Smooth muscle cell (in vitro differentiated cells): ENCODE measurements around the gene LDAH. TPM values are rescaled to one million over a fixed set of nuclear protein-coding genes. Genes with fewer than 3 reads are reported as not detected.
"Not testable (repeated sequence)": the region's sequence is repeated elsewhere in the genome, so short reads cannot be mapped to it uniquely, and the experiment has no call there.

ENCODE experiments used
- DNase-seq: peaks from one replicate; lab custom pipeline; 2025; ENCODE audit not compliant: unreplicated experiment; lab: John Stamatoyannopoulos, UW
- H2AFZ ChIP-seq: fragments of 200-600 bp; sonication (generic); 2 replicates; pipeline ENCODE4 v1.6.0; 2016; ENCODE audit warnings: antibody characterized with exemption, low read depth, mild to moderate bottlenecking
- H3F3A ChIP-seq: fragments of 200-600 bp; sonication (generic); 2 replicates; pipeline ENCODE4 v1.6.0; 2017; ENCODE audit warnings: antibody characterized with exemption, low read depth
- H3K27ac ChIP-seq: fragments of 200-600 bp; sonication (generic); 2 replicates; pipeline ENCODE4 v1.5.1; 2016; ENCODE audit warnings: low read depth, mild to moderate bottlenecking
- H3K27me3 ChIP-seq: fragments of 200-600 bp; sonication (generic); 2 replicates; pipeline ENCODE4 v1.6.1; 2016; ENCODE audit warnings: low read depth, mild to moderate bottlenecking
- H3K36me3 ChIP-seq: fragments of 200-600 bp; sonication (generic); 2 replicates; pipeline ENCODE4 v1.5.1; 2016; ENCODE audit warnings: low read depth
- H3K4me1 ChIP-seq: fragments of 200-600 bp; sonication (generic); 2 replicates; pipeline ENCODE4 v1.5.1; 2016; ENCODE audit warnings: low read depth
- H3K4me2 ChIP-seq: fragments of 200-600 bp; sonication (generic); 2 replicates; pipeline ENCODE4 v1.6.0; 2016; ENCODE audit warnings: mild to moderate bottlenecking
- H3K4me3 ChIP-seq: fragments of 200-600 bp; sonication (generic); 2 replicates; pipeline ENCODE4 v1.5.1; 2016; ENCODE audit warnings: mild to moderate bottlenecking
- H3K79me2 ChIP-seq: fragments of 200-600 bp; sonication (generic); 2 replicates; pipeline ENCODE4 v1.6.0; 2016; ENCODE audit warnings: low read depth, mild to moderate bottlenecking
- H3K9ac ChIP-seq: fragments of 200-600 bp; sonication (generic); 2 replicates; pipeline ENCODE4 v1.6.0; 2016; ENCODE audit warnings: low read depth
- H3K9me3 ChIP-seq: fragments of 200-600 bp; sonication (generic); replicated peaks from 2 replicates; pipeline ENCODE4 v1.5.1; 2016; ENCODE audit warnings: low read depth
- H4K20me1 ChIP-seq: fragments of 200-600 bp; sonication (generic); 2 replicates; pipeline ENCODE4 v1.6.0; 2016; ENCODE audit warnings: low read depth
- CTCF ChIP-seq: fragments of 200-600 bp; sonication (generic); IDR thresholded peaks from 2 replicates; pipeline ENCODE4 v1.5.1; 2017; ENCODE audit warnings: borderline replicate concordance, mild to moderate bottlenecking, antibody characterized with exemption; ENCODE audit not compliant: insufficient read depth, poor library complexity, severe bottlenecking
- WGBS: methylation state at CpG from one replicate; pipeline ENCODE4 v1.1.7; 2016; ENCODE audit warnings: low lambda C conversion rate; 5-methylcytosine and 5-hydroxymethylcytosine counted together
- polyA plus RNA-seq: library from polyadenylated mRNA; unstranded; fragments of >200 nt; fragmentation: Nextera tagmentation; extraction: Ambion mirVana; gene quantifications from 2 replicates; pipeline ENCODE4 v1.2.1, GENCODE V29; 2016
- total RNA-seq: library from RNA; depleted of rRNA; stranded (reverse); fragments of >200 nt; gene quantifications from 2 replicates; pipeline ENCODE4 v1.2.3, GENCODE V29; 2014

Gene LDAH
- total and polyA plus RNA-seq, 2 experiments from 2014 or later: 14.9 to 15.7 TPM

- no peak overlapping the region for H3K4me2 ChIP-seq
- H3K27me3 ChIP-seq: no peaks in the 10 kb centered on the region
- no peaks in the 10 kb centered on the region for H3K9me3 ChIP-seq
- H3K9ac ChIP-seq: no peak overlapping the region
- H3F3A ChIP-seq: no peaks in the 10 kb centered on the region
- no peak overlapping the region for H2AFZ ChIP-seq
- no peak for TF ChIP-seq CTCF
- no peaks in the 10 kb centered on the region for H4K20me1 ChIP-seq
- H3K4me1 ChIP-seq: no peaks in the 10 kb centered on the region
- no peak for DNase-seq
- H3K36me3 ChIP-seq: no peaks in the 10 kb centered on the region
- no peak overlapping the region for H3K27ac ChIP-seq
- H3K79me2 ChIP-seq: no peaks in the 10 kb centered on the region
- H3K4me3 ChIP-seq: no peak overlapping the region
These were observed 99.4 kb downstream of the LDAH start for GRCh38 chr2:20723543-20723942.

DNA sequence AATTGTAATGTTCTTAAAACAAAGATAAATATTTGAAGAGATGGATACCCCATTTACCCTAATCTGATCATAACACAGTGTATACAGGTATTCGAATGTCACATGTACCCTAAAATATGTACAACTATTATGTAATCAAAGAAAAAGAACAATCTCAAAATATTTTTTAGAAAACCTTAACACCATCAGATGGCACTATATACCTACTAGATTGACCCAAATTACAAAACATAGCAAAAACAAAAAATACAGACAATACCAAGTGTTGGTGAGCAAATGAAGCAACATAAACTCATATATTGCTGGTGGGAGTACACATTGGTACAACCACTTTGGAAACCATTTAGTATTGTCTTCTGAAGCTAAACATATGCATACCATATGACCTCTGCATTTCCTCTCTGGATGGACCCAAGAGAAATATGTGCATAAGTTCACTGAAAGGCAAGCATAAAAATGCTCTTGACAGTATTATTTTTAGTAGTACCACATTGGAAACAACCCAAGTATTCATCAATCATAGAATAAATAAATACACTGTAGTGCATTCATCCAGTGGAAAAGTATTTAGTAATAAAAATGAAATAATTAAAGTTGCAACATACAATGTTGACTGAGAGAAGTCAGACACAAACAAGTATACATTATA lies 100.2 kb downstream of the LDAH start:
- Histone ChIP-seq H2AFZ (no peak overlapping the region), H3K27ac (no peak overlapping the region), H3K27me3 (no peaks in the 10 kb centered on the region), H3K79me2 (no peaks in the 10 kb centered on the region), H3F3A (no peaks in the 10 kb centered on the region), H4K20me1 (no peaks in the 10 kb centered on the region), H3K4me3 (no peak overlapping the region), H3K36me3 (no peaks in the 10 kb centered on the region), H3K4me1 (no peaks in the 10 kb centered on the region), H3K9ac (no peak overlapping the region), H3K9me3 (no peaks in the 10 kb centered on the region), H3K4me2 (no peak overlapping the region)
- WGBS: 91% methylated on average over 1 of the region's 1 CpG
- no peak for TF ChIP-seq CTCF
- no peak for DNase-seq

GRCh38 chr2:20717641-20718040 lies 105.3 kb downstream of the LDAH start:
- no peak for TF ChIP-seq CTCF
- Histone ChIP-seq H3F3A (no peaks in the 10 kb centered on the region), H3K9me3 (no peaks in the 10 kb centered on the region), H3K9ac (no peak overlapping the region), H3K27me3 (no peaks in the 10 kb centered on the region), H3K79me2 (no peaks in the 10 kb centered on the region), H3K4me2 (no peak overlapping the region), H3K4me1 (no peaks in the 10 kb centered on the region), H3K4me3 (no peak overlapping the region), H3K27ac (no peak overlapping the region), H3K36me3 (no peaks in the 10 kb centered on the region), H4K20me1 (no peaks in the 10 kb centered on the region), H2AFZ (no peak overlapping the region)
- WGBS: 92% methylated on average over 1 of the region's 1 CpG
- DNase-seq: no peak

DNA sequence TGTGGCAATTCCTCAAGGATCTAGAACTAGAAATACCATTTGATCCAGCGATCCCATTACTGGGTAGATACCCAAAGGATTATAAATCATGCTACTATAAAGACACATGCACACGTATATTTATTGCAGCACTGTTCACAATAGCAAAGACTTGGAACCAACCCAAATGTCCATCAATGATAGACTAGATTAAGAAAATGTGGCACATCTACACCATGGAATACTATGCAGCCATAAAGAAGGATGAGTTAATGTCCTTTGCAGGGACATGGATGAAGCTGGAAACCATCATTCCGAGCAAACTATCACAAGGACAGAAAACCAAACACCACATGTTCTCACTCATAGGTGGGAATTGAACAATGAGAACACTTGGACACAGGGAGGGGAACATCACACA lies 106.7 kb downstream of the LDAH start:
- H3K9ac ChIP-seq, H3K4me3 ChIP-seq, H2AFZ ChIP-seq, DNase-seq, H3K27ac ChIP-seq, H3K27me3 ChIP-seq, H3F3A ChIP-seq, H4K20me1 ChIP-seq, H3K4me2 ChIP-seq, H3K4me1 ChIP-seq, H3K36me3 ChIP-seq, H3K9me3 ChIP-seq, H3K79me2 ChIP-seq: not testable (repeated sequence)
- WGBS: 99% methylated on average over 3 of the region's 3 CpGs

GRCh38 chr2:20714412-20714811 lies 108.5 kb downstream of the LDAH start:
- 87% methylated on average over 2 of the region's 2 CpGs for WGBS
- not testable (repeated sequence) for H3K79me2 ChIP-seq

GRCh38 chr2:20713585-20713984 lies 109.3 kb downstream of the LDAH start:
- not testable (repeated sequence) for H3K4me1 ChIP-seq, DNase-seq, H3K36me3 ChIP-seq

More at GRCh38 chr2:20714412-20714811, 108.5 kb downstream of the LDAH start:
- not testable (repeated sequence) for H3K9me3 ChIP-seq, H3K9ac ChIP-seq, H3K27me3 ChIP-seq, H3F3A ChIP-seq, H3K4me2 ChIP-seq, H3K36me3 ChIP-seq, DNase-seq, H4K20me1 ChIP-seq, H3K4me1 ChIP-seq, H3K27ac ChIP-seq, H3K4me3 ChIP-seq, H2AFZ ChIP-seq

More at GRCh38 chr2:20713585-20713984, 109.3 kb downstream of the LDAH start:
- H3K9me3 ChIP-seq, H4K20me1 ChIP-seq, H3K27ac ChIP-seq, H3K4me3 ChIP-seq, H2AFZ ChIP-seq, H3K27me3 ChIP-seq, H3K79me2 ChIP-seq, H3F3A ChIP-seq, H3K9ac ChIP-seq, H3K4me2 ChIP-seq: not testable (repeated sequence)
- WGBS: 94% methylated on average over 3 of the region's 3 CpGs
